Measurements from ENCODE around the gene GPRIN3.
"Not testable (repeated sequence)": the region's sequence is repeated elsewhere in the genome, so short reads cannot be mapped to it uniquely, and the experiment has no call there.

The GPRIN3 gene

GRCh38 chr4:89216866-89217265 lies 90.7 kb downstream of the GPRIN3 start:
- no peak for DNase-seq (ENCODE audit: low read depth in 2 of 2)

DNA sequence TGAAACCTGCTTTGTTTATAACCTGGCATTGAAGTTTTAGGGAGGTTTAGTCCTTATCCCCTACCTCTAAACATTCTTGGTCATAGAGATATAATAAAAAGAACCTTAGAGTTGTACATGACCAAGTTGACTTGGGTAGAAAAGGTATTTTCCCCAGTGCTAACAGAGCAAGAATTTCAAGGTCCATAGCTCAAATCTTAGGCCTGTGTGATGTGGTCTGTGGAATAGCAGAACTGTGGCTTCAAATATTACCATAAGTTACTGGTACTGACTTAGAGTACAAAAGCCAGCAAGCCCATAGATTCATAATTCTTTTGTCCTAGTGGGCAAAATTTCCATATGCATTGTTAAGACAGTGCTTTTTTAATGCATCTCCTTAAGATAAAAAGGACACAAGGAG lies 91.2 kb downstream of the GPRIN3 start:
- no peak for DNase-seq (ENCODE audit: low read depth in 2 of 2)

- DNase-seq (ENCODE audit: low read depth in 2 of 2), result no peak
These were observed 91.9 kb downstream of the GPRIN3 start for GRCh38 chr4:89215736-89216135.

GRCh38 chr4:89214308-89214707 lies 93.3 kb downstream of the GPRIN3 start:
- no peak for DNase-seq (ENCODE audit: low read depth in 2 of 2)

DNA sequence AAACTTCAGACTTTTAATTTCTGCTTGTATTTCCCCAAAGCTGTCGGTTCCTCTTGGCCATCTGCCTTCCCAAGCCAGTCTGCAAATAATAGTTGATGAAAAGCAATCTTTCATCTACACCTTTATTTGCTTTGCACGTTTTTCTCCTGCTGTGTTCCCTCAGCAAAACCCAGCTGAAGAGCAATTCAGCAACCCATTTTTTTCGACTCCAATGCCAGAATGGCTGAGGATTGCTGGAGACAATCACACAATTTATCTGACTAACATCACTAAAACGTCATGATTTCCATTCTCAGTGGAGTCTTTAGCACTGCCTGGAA lies 94.3 kb downstream of the GPRIN3 start:
- DNase-seq (ENCODE audit: low read depth in 2 of 2), result no peak

- DNase-seq (ENCODE audit: low read depth in 2 of 2), result no peak
These were observed 94.8 kb downstream of the GPRIN3 start for GRCh38 chr4:89212666-89213381.

DNA sequence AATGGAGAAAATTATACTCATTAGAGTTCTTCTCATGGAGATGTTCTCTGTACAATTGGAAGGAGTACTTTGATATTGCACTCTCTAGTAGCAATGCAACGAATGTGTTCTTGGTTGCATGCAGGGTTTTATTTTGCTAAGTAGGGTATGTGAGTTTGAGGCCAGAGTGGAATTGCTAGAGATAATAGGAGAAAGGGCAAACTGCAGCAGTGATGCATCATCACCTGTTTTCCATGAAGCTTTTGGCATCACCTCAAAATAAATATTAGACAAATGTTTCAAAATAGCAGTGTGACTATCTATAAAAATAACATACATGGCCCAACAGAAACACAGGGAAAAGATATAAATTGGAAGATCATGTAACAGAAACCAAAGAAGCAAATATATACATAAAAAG lies 103.0 kb downstream of the GPRIN3 start:
- DNase-seq (ENCODE audit: low read depth in 2 of 2), result no peak

DNA sequence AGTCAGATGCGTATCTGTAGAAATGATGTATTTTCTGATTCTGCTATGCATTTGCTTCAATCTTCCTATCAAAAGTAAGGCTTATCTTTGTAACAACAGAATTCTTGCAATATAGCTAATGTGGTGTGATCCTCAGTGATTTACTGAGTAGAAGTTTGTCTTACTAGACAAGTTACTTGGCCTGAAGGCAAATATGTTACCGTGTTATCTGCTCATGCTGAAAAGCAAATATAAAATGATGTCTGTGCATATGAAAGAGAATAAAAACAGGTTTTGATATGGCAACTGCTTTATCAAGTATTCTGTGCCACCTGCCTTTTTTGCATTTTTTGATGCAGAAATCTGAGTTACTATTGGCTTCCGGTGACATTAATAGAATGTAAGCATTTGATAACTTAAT lies 103.7 kb downstream of the GPRIN3 start:
- DNase-seq (ENCODE audit: low read depth in 2 of 2), result no peak

GRCh38 chr4:89199394-89199793 lies 108.2 kb downstream of the GPRIN3 start:
- DNase-seq (ENCODE audit: low read depth in 2 of 2), result not testable (repeated sequence)

- no peak for DNase-seq (ENCODE audit: low read depth in 2 of 2)
These were observed 109.7 kb downstream of the GPRIN3 start for GRCh38 chr4:89197920-89198319.

- DNase-seq (ENCODE audit: low read depth in 2 of 2), result no peak
These were observed 110.9 kb downstream of the GPRIN3 start for GRCh38 chr4:89196745-89197144.

- DNase-seq (ENCODE audit: low read depth in 2 of 2), result no peak
These were observed 111.4 kb downstream of the GPRIN3 start for GRCh38 chr4:89196056-89196674.

GRCh38 chr4:89193843-89194242 lies 113.8 kb downstream of the GPRIN3 start:
- no peak for DNase-seq (ENCODE audit: low read depth in 2 of 2)
